K562 (cell line): Measurements from ENCODE around the gene ACTC1. TPM values are rescaled to one million over a fixed set of nuclear protein-coding genes. Genes with fewer than 3 reads are reported as not detected.
A peak's percentile ranks its signal among the peaks of the same experiment; 100 is the strongest.

ENCODE experiments used
- ESRRA ChIP-seq: fragments of 450-650 bp; IDR thresholded peaks from 2 replicates; pipeline ENCODE4 v1.6.1; 2014; ENCODE audit warnings: low read depth, mild to moderate bottlenecking, moderate library complexity, borderline replicate concordance
- FOXM1 ChIP-seq, 2 experiments: fragments of 450-650 bp in 1 of 2; sonication (generic) in 1 of 2; formaldehyde crosslinking in 1 of 2; IDR thresholded peaks; 2 replicates each; pipeline versions ENCODE4 v1.6.1 to v1.9.0; 2017 to 2022; ENCODE audit warnings: low read depth in 2 of 2, mild to moderate bottlenecking in 2 of 2, missing genetic modification reagents in 1 of 2, moderate library complexity in 1 of 2
- NFE2 ChIP-seq: IDR thresholded peaks from 2 replicates; pipeline ENCODE4 v1.6.1; 2014; ENCODE audit warnings: antibody characterized with exemption, low read depth
- NRF1 ChIP-seq, 2 experiments: fragments of 450-650 bp; IDR thresholded peaks in 1 of 2; conservative IDR thresholded peaks in 1 of 2; 2 replicates each; pipeline ENCODE4 v1.6.1; 2014; ENCODE audit warnings: mild to moderate bottlenecking in 2 of 2
- POLR2G ChIP-seq: fragments of 200-400 bp; formaldehyde crosslinking; IDR thresholded peaks from 2 replicates; pipeline ENCODE4 v1.6.1; 2017; ENCODE audit warnings: low read depth, mild to moderate bottlenecking, antibody characterized with exemption, low read length, moderate library complexity
- RAD51 ChIP-seq: fragments of 450-650 bp; IDR thresholded peaks from 2 replicates; pipeline ENCODE4 v1.7.1; 2016; ENCODE audit warnings: low read depth, mild to moderate bottlenecking, borderline replicate concordance
- RB1 ChIP-seq: fragments of 450-650 bp; IDR thresholded peaks from 2 replicates; pipeline ENCODE4 v1.6.1; 2017; ENCODE audit warnings: low read depth, mild to moderate bottlenecking
- RBFOX2 ChIP-seq: fragments of 200-400 bp; formaldehyde crosslinking; IDR thresholded peaks from 2 replicates; pipeline ENCODE4 v1.6.1; 2017; ENCODE audit warnings: low read depth, mild to moderate bottlenecking, low read length, moderate library complexity
- ZNF3 ChIP-seq: fragments of 250-450 bp; sonication (Bioruptor Pico); IDR thresholded peaks from 2 replicates; pipeline ENCODE4 v1.5.0; 2021; ENCODE audit warnings: mild to moderate bottlenecking, moderate library complexity
- ZNF324 ChIP-seq: fragments of 250-450 bp; sonication (Bioruptor Pico); IDR thresholded peaks from 2 replicates; pipeline ENCODE4 v1.4.0; 2020; ENCODE audit warnings: mild to moderate bottlenecking
- ZNF407 ChIP-seq: fragments of 450-650 bp; IDR thresholded peaks from 2 replicates; pipeline ENCODE4 v1.6.1; 2016; ENCODE audit warnings: low read depth
- ZNF408 ChIP-seq: fragments of 250-450 bp; sonication (Bioruptor Pico); IDR thresholded peaks from 2 replicates; pipeline ENCODE4 v1.4.0; 2020; ENCODE audit warnings: low read depth, mild to moderate bottlenecking, moderate library complexity
- polyA plus RNA-seq, 8 experiments: library from polyadenylated mRNA; depleted of rRNA in 4 of 8; stranded (reverse) in 5 of 8; unstranded in 3 of 8; fragments of >200 nt; fragmentation: Nextera tagmentation in 2 of 8; fragmentation: Illumina TruSeq in 1 of 8; extraction: Ambion mirVana in 2 of 8; extraction: Trizol in 1 of 8; gene quantifications; 2 replicates each; pipeline versions ENCODE4 v1.2.1 to v1.2.3, GENCODE V29; 2011 to 2014; ENCODE audit warnings: inconsistent platforms in 1 of 8, missing spikeins in 1 of 8
- total RNA-seq, 7 experiments: library from RNA; depleted of rRNA in 6 of 7; stranded (reverse); fragments of >200 nt in 6 of 7; fragmentation: Illumina TruSeq in 2 of 7; extraction: Trizol in 2 of 7; gene quantifications; 2 replicates each; pipeline versions ENCODE4 v1.2.1 to v1.2.3, GENCODE V29; 2011 to 2021; ENCODE audit warnings: low replicate concordance in 1 of 7
- TF ChIP-seq, protein P1 (sequence below), 2 experiments: IDR thresholded peaks; 2 replicates each; pipeline ENCODE4 v1.6.1; 2011; ENCODE audit warnings: borderline replicate concordance in 1 of 2, control low read depth in 1 of 2, low read depth in 1 of 2, low read length in 1 of 2, mild to moderate bottlenecking in 1 of 2, mixed read lengths in 1 of 2, moderate library complexity in 1 of 2; ENCODE audit not compliant: insufficient read depth in 1 of 2, insufficient read length in 1 of 2, poor library complexity in 1 of 2, severe bottlenecking in 1 of 2; ENCODE audit errors: extremely low read depth in 1 of 2

The ACTC1 gene
- total and polyA plus RNA-seq, 9 of the 15 experiments (the other 6 are each of a cell fraction or from before 2014, with no cell fraction given), result 0.08 to 0.84 (median 0.17) TPM; not detected in 3

DNA sequence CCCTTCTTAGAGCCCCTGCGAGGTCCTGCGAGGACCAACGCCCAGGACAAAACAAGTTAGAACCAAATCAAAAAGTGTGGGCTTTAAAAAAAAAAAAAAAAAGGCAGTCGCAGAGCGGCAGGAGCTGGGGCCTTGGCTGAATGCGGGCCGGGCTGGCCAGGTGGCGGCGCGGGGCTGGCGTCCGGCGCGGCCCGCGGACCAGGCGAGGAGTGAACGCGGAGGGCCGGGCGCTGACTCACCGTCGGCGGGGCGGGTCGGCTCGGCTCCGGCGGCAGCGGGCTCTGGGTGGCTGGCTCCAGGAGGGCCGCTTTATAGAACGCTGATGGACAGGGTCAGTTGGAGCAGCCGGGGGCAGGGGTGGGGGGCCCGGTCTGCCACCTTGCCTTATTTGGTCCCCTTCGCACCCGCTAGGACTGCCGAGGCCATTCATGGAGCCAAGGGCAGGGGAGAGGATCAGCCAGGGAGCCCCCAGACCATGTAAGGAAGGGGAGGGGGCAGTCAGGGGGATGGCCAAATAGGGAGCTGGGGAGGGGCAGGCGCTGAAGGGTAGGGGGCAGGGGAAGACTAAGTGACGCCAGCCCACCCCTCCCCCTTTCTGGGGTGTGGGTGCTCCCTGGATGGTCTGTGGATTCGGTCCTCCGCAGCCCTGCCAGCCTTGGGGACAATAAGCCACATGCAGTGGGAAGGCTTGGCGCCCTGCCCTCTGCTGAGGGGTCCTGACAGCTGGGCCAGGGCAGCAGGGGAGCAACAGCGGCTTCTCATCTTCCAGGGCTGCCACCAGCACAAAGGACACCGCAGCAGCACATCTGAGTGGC is at the start of gene ACTC1 (continued):
- TF ChIP-seq RBFOX2, result peak; percentile 33; the same call in 1 of the 2 replicates
- no peak for TF ChIP-seq ZNF324 (CRISPR knock-in tag)
- no peak for TF ChIP-seq FOXM1 (IDR thresholded peaks at IDR 0.05; ENCODE audit: low read depth)
- TF ChIP-seq FOXM1 (CRISPR knock-in tag; IDR thresholded peaks at IDR 0.05; ENCODE audit: low read depth), result no peak
- no peak for TF ChIP-seq RAD51
- peak; percentile 57; the same call in 1 of the 2 replicates for TF ChIP-seq RB1
- no peak for TF ChIP-seq ZNF408
- no peak for TF ChIP-seq ESRRA
- no peak for TF ChIP-seq ZNF3 (CRISPR knock-in tag)
- TF ChIP-seq, protein P1, sequence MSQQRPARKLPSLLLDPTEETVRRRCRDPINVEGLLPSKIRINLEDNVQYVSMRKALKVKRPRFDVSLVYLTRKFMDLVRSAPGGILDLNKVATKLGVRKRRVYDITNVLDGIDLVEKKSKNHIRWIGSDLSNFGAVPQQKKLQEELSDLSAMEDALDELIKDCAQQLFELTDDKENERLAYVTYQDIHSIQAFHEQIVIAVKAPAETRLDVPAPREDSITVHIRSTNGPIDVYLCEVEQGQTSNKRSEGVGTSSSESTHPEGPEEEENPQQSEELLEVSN (IDR thresholded peaks at IDR 0.05; ENCODE audit: borderline replicate concordance in 1 of 2, extremely low read depth in 1 of 2, insufficient read depth in 1 of 2, insufficient read length in 1 of 2, low read depth in 1 of 2, low read length in 1 of 2, poor library complexity in 1 of 2, severe bottlenecking in 1 of 2), result peak in 1 of 2 experiments; percentile 81
- peak; percentile 56 for TF ChIP-seq POLR2G
- TF ChIP-seq NFE2, result peak; percentile 60
- TF ChIP-seq NRF1 (conservative IDR thresholded peaks at IDR 0.05 in 1 of 2, IDR thresholded peaks at IDR 0.05 in 1 of 2), result peak in 1 of 2 experiments; percentile 22; a peak in 2 of 4 replicates
- TF ChIP-seq ZNF407, result no peak
